ENCODE data around the gene PIN1.

DNA sequence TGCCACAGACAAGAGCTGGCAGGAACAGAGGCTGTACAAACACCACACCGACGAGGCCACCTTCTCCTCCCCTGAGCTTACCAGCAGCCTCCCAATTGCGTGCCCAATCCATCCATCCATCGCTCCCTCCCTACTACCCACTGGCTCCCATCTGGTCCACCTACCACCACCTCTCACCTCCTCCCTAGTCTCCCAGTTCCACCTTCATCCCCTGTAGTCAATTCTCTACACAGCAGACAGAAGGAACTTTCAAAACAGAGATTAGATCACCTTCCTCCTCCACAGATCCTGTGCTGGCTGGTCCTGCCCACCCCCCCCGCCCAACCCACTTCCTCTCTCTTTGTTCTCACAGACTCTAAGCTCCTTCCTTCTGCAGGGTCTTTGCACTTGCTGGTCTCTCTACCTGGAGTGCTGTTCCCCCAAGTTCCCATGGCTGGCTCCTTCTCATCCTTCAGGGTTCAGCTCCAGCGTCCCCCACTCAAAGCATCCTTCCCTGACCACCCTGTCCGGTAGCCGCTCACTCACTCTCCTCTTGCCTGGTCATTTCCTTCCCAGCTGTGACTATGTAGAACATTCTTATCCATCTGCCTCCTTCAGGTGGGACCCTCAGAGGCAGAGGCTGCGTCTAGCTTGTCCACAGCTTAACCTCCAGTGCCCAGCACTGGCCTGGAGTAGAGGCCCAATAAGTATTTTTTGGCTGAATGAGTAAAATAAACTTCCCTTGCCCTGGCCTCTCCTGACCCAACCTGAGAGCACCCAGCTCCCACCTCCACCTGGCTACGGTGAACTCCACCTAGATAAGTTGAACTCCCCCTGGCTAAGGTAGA, 23.0 kb downstream of the PIN1 start:
- TF ChIP-seq POLR2A (IDR thresholded peaks at IDR 0.05; ENCODE audit: low read length) = no peak
- TF ChIP-seq GATA1 (IDR thresholded peaks at IDR 0.05; ENCODE audit: low read depth, low read length) = no peak
